ENCODE results near the gene FAF1. TPM values are rescaled to one million over a fixed set of nuclear protein-coding genes. Genes with fewer than 3 reads are reported as not detected.

FAF1 gene
- total RNA-seq, 1 experiment from 2014 or later: 109 TPM

GRCh38 chr1:50902419-50902818 lies 57.6 kb downstream of the FAF1 start:
- POLR2A ChIA-PET (ENCODE audit: low non-redundant PET): no interaction called here

GRCh38 chr1:50901872-50902271 lies 58.2 kb downstream of the FAF1 start:
- ChIA-PET CTCF (no interaction called here), POLR2A (ENCODE audit: low non-redundant PET) (no interaction called here)
- TF ChIP-seq CTCF (conservative IDR thresholded peaks at IDR 0.05; ENCODE audit: low read depth, low read length) (no peak), EZH2 (IDR thresholded peaks at IDR 0.05; ENCODE audit: borderline replicate concordance, low read depth, low read length, poor library complexity, severe bottlenecking) (no peak)
- no TSS peak for BruUV-seq (replicated peaks)
- Histone ChIP-seq H3K27ac (ENCODE audit: low read depth, low read length, poor library complexity, severe bottlenecking) (no peak overlapping the region), H3K9me3 (ENCODE audit: low read depth, low read length, poor library complexity, severe bottlenecking) (no peaks in the 10 kb centered on the region), H3K4me3 (ENCODE audit: low read depth, low read length, poor library complexity, severe bottlenecking) (no peak overlapping the region), H3K4me1 (ENCODE audit: insufficient read depth, low read length, poor library complexity, severe bottlenecking) (no peaks in the 10 kb centered on the region), H3K27me3 (replicated peaks; ENCODE audit: insufficient read depth, low read depth, low read length, poor library complexity) (no peaks in the 10 kb centered on the region), H3K36me3 (ENCODE audit: insufficient read depth, low read length, poor library complexity, severe bottlenecking) (no peaks in the 10 kb centered on the region)
- no peak for DNase-seq (ENCODE audit: low spot score)
- intact Hi-C loops (cut with micrococcal nuclease; ENCODE audit: unreplicated experiment): no loop called here

More at GRCh38 chr1:50902419-50902818, 57.6 kb downstream of the FAF1 start:
- H3K4me3 ChIP-seq (ENCODE audit: low read depth, low read length, poor library complexity, severe bottlenecking): no peak overlapping the region
- TF ChIP-seq CTCF (conservative IDR thresholded peaks at IDR 0.05; ENCODE audit: low read depth, low read length) (no peak), EZH2 (IDR thresholded peaks at IDR 0.05; ENCODE audit: borderline replicate concordance, low read depth, low read length, poor library complexity, severe bottlenecking) (no peak)
- H3K27ac ChIP-seq (ENCODE audit: low read depth, low read length, poor library complexity, severe bottlenecking): no peak overlapping the region
- DNase-seq (ENCODE audit: low spot score): no peak
- BruUV-seq (replicated peaks): no TSS peak
- H3K9me3 ChIP-seq (ENCODE audit: low read depth, low read length, poor library complexity, severe bottlenecking): no peaks in the 10 kb centered on the region
- no peaks in the 10 kb centered on the region for H3K27me3 ChIP-seq (replicated peaks; ENCODE audit: insufficient read depth, low read depth, low read length, poor library complexity)
- H3K4me1 ChIP-seq (ENCODE audit: insufficient read depth, low read length, poor library complexity, severe bottlenecking): no peaks in the 10 kb centered on the region
- H3K36me3 ChIP-seq (ENCODE audit: insufficient read depth, low read length, poor library complexity, severe bottlenecking): no peaks in the 10 kb centered on the region
- intact Hi-C loops (cut with micrococcal nuclease; ENCODE audit: unreplicated experiment): no loop called here
- CTCF ChIA-PET: no interaction called here

- intact Hi-C loops (cut with micrococcal nuclease; ENCODE audit: unreplicated experiment): no loop called here
- ChIA-PET POLR2A (ENCODE audit: low non-redundant PET) (no interaction called here), CTCF (no interaction called here)
Measured at GRCh38 chr1:50898773-50899172, 61.3 kb downstream of the FAF1 start.

More at GRCh38 chr1:50898773-50899172, 61.3 kb downstream of the FAF1 start:
- DNase-seq (ENCODE audit: low spot score): no peak
- TF ChIP-seq EZH2 (IDR thresholded peaks at IDR 0.05; ENCODE audit: borderline replicate concordance, low read depth, low read length, poor library complexity, severe bottlenecking) (no peak), CTCF (conservative IDR thresholded peaks at IDR 0.05; ENCODE audit: low read depth, low read length) (no peak)
- no TSS peak for BruUV-seq (replicated peaks)
- no peaks in the 10 kb centered on the region for H3K27me3 ChIP-seq (replicated peaks; ENCODE audit: insufficient read depth, low read depth, low read length, poor library complexity)
- no peak overlapping the region for H3K27ac ChIP-seq (ENCODE audit: low read depth, low read length, poor library complexity, severe bottlenecking)
- H3K9me3 ChIP-seq (ENCODE audit: low read depth, low read length, poor library complexity, severe bottlenecking): no peaks in the 10 kb centered on the region
- H3K4me3 ChIP-seq (ENCODE audit: low read depth, low read length, poor library complexity, severe bottlenecking): no peak overlapping the region
- no peaks in the 10 kb centered on the region for H3K36me3 ChIP-seq (ENCODE audit: insufficient read depth, low read length, poor library complexity, severe bottlenecking)
- H3K4me1 ChIP-seq (ENCODE audit: insufficient read depth, low read length, poor library complexity, severe bottlenecking): no peaks in the 10 kb centered on the region
